Neural cell (in vitro differentiated cells): ENCODE results near the gene METTL15. TPM values are rescaled to one million over a fixed set of nuclear protein-coding genes. Genes with fewer than 3 reads are reported as not detected.

ENCODE experiments used
- H2AFZ ChIP-seq: fragments of 200-600, 300-800 bp; sonication (generic), shearing (Covaris generic); 2 replicates; pipeline ENCODE4 v1.6.0; 2014; ENCODE audit warnings: low read depth, mild to moderate bottlenecking, antibody characterized with exemption, low read length, moderate library complexity
- H3F3A ChIP-seq: fragments of 200-600 bp; shearing (Covaris generic); 2 replicates; pipeline ENCODE4 v1.6.1; 2016; ENCODE audit warnings: mild to moderate bottlenecking, moderate library complexity, mixed read lengths, antibody characterized with exemption, low read length; ENCODE audit not compliant: insufficient read depth, poor library complexity, severe bottlenecking
- H3K27ac ChIP-seq: fragments of 200-600, 300-800 bp; sonication (generic), shearing (Covaris generic); 2 replicates; pipeline ENCODE4 v1.5.1; 2014; ENCODE audit warnings: mild to moderate bottlenecking, low read length, moderate library complexity
- H3K27me3 ChIP-seq: fragments of 300-800, 200-600 bp; sonication (generic), shearing (Covaris generic); 2 replicates; pipeline ENCODE4 v1.6.0; 2014; ENCODE audit warnings: mild to moderate bottlenecking, low read depth, low read length, moderate library complexity; ENCODE audit not compliant: insufficient read depth
- H3K36me3 ChIP-seq: fragments of 300-800, 200-600 bp; sonication (generic), shearing (Covaris generic); 2 replicates; pipeline ENCODE4 v1.5.1; 2014; ENCODE audit warnings: mild to moderate bottlenecking, antibody characterized with exemption, low read length, moderate library complexity; ENCODE audit not compliant: insufficient read depth
- H3K4me2 ChIP-seq: fragments of 300-800, 200-600 bp; sonication (generic), shearing (Covaris generic); 2 replicates; pipeline ENCODE4 v1.6.0; 2014; ENCODE audit warnings: mild to moderate bottlenecking, low read length
- H3K4me3 ChIP-seq: fragments of 300-800, 200-600 bp; sonication (generic), shearing (Covaris generic); 2 replicates; pipeline ENCODE4 v1.5.1; 2014; ENCODE audit warnings: mild to moderate bottlenecking, low read length, moderate library complexity
- H3K79me2 ChIP-seq: fragments of 200-600 bp; shearing (Covaris generic); replicated peaks from 2 replicates; pipeline ENCODE4 v1.6.0; 2014; ENCODE audit warnings: mild to moderate bottlenecking, low read length, moderate library complexity; ENCODE audit not compliant: insufficient read depth
- H3K9ac ChIP-seq: fragments of 300-800, 200-600 bp; sonication (generic), shearing (Covaris generic); 2 replicates; pipeline ENCODE4 v1.6.1; 2016; ENCODE audit warnings: mild to moderate bottlenecking, low read length, mixed read lengths
- H3K9me2 ChIP-seq: fragments of 200-600 bp; shearing (Covaris generic); 2 replicates; pipeline ENCODE4 v1.6.1; 2016; ENCODE audit warnings: mild to moderate bottlenecking, low read length, mixed read lengths; ENCODE audit not compliant: insufficient read depth
- H3K9me3 ChIP-seq: fragments of 200-600, 300-800 bp; sonication (generic), shearing (Covaris generic); 2 replicates; pipeline ENCODE4 v1.6.1; 2016; ENCODE audit warnings: mild to moderate bottlenecking, mixed run types, low read length, moderate library complexity, mixed read lengths
- H4K20me1 ChIP-seq: fragments of 200-600 bp; shearing (Covaris generic); 2 replicates; pipeline ENCODE4 v1.6.1; 2016; ENCODE audit warnings: mild to moderate bottlenecking, mixed run types; ENCODE audit not compliant: insufficient read depth
- EP300 ChIP-seq: fragments of 450-650 bp; conservative IDR thresholded peaks from 2 replicates; pipeline ENCODE4 v1.6.1; 2014; ENCODE audit warnings: antibody characterized with exemption, mild to moderate bottlenecking, moderate library complexity; ENCODE audit not compliant: poor library complexity, severe bottlenecking
- EZH2 ChIP-seq: fragments of 200-600, 300-800 bp; shearing (Covaris generic), sonication (generic); IDR thresholded peaks from 2 replicates; pipeline ENCODE4 v1.6.1; 2014; ENCODE audit warnings: antibody characterized with exemption, low read length, borderline replicate concordance, mild to moderate bottlenecking; ENCODE audit not compliant: insufficient read depth, poor library complexity, severe bottlenecking
- MXI1 ChIP-seq: fragments of 450-650 bp; conservative IDR thresholded peaks from 2 replicates; pipeline ENCODE4 v1.6.1; 2014; ENCODE audit warnings: antibody characterized with exemption, mild to moderate bottlenecking; ENCODE audit not compliant: poor library complexity, severe bottlenecking
- POLR2AphosphoS5 ChIP-seq: IDR thresholded peaks from 2 replicates; pipeline ENCODE4 v1.6.1; 2012
- RAD21 ChIP-seq: fragments of 450-650 bp; conservative IDR thresholded peaks from 2 replicates; pipeline ENCODE4 v1.6.1; 2014; ENCODE audit warnings: antibody characterized with exemption, mild to moderate bottlenecking, moderate library complexity
- REST ChIP-seq: IDR thresholded peaks from 2 replicates; pipeline ENCODE4 v1.6.1; 2012; ENCODE audit warnings: borderline replicate concordance
- SMC3 ChIP-seq: fragments of 450-650 bp; conservative IDR thresholded peaks from 2 replicates; pipeline ENCODE4 v1.6.1; 2014; ENCODE audit warnings: antibody characterized with exemption, mild to moderate bottlenecking, moderate library complexity; ENCODE audit not compliant: poor library complexity
- TAF1 ChIP-seq: IDR thresholded peaks from 2 replicates; pipeline ENCODE4 v1.6.1; 2012; ENCODE audit warnings: low read depth
- polyA plus RNA-seq: library from polyadenylated mRNA; depleted of rRNA; stranded (reverse); fragments of >200 nt; gene quantifications from 2 replicates; pipeline ENCODE4 v1.2.3, GENCODE V29; 2014
- TF ChIP-seq, protein P1 (sequence below): fragments of 450-650 bp; IDR thresholded peaks from 2 replicates; pipeline ENCODE4 v1.5.1; 2014; ENCODE audit warnings: antibody characterized with exemption, mild to moderate bottlenecking, moderate library complexity; ENCODE audit not compliant: poor library complexity, severe bottlenecking

METTL15 gene
- polyA plus RNA-seq, 1 donor from 2014 or later: 6.6 TPM

DNA sequence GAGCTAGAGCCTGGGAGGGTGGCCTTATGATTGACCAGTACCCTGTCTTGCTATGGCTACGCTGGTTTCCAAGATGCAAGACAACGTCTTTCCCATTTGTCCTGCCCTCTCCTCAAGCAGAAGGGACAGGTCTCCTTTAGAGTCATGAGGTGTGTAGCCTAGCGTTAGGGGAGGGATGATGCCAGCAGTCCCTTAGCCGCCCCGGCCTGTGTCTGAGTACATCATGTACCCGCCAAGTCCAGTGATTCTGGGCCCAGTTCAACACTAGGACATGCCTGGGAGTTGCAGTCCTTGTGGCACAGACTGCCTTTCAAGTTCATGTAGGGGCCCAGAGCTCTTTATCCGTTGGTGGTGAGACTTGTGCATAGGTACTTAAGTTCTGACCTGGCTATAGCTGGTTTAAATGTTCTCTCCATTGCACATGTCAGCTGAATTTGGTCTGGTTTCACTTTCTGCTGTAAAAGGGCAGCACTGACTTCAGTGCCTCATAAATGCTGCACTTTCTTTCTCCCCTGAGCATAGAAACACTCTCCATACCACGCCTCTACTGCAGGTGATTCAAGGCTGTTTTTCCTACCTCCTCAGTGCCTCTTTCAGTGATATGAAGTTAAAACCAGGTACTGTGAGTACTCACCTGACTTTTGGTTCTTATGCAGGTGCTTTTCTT lies 151.1 kb downstream of the METTL15 start:
- Histone ChIP-seq H3K4me2 (no peak overlapping the region), H3K4me3 (no peak overlapping the region), H3K27me3 (no peaks in the 10 kb centered on the region), H4K20me1 (no peaks in the 10 kb centered on the region), H3K36me3 (no peaks in the 10 kb centered on the region), H3K27ac (no peak overlapping the region), H3F3A (no peaks in the 10 kb centered on the region), H3K79me2 (no peaks in the 10 kb centered on the region), H3K9me2 (no peaks in the 10 kb centered on the region), H3K9ac (no peak overlapping the region), H3K9me3 (no peaks in the 10 kb centered on the region), H2AFZ (no peak overlapping the region)
- no peak for TF ChIP-seq SMC3
- no peak for TF ChIP-seq POLR2AphosphoS5
- TF ChIP-seq, protein P1, sequence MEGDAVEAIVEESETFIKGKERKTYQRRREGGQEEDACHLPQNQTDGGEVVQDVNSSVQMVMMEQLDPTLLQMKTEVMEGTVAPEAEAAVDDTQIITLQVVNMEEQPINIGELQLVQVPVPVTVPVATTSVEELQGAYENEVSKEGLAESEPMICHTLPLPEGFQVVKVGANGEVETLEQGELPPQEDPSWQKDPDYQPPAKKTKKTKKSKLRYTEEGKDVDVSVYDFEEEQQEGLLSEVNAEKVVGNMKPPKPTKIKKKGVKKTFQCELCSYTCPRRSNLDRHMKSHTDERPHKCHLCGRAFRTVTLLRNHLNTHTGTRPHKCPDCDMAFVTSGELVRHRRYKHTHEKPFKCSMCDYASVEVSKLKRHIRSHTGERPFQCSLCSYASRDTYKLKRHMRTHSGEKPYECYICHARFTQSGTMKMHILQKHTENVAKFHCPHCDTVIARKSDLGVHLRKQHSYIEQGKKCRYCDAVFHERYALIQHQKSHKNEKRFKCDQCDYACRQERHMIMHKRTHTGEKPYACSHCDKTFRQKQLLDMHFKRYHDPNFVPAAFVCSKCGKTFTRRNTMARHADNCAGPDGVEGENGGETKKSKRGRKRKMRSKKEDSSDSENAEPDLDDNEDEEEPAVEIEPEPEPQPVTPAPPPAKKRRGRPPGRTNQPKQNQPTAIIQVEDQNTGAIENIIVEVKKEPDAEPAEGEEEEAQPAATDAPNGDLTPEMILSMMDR: no peak
- TF ChIP-seq RAD21: no peak
- no peak for TF ChIP-seq EZH2
- TF ChIP-seq TAF1: no peak
- no peak for TF ChIP-seq REST
- TF ChIP-seq MXI1: no peak
- TF ChIP-seq EP300: no peak

- no peak overlapping the region for H2AFZ ChIP-seq
- no peaks in the 10 kb centered on the region for H4K20me1 ChIP-seq
Measured at GRCh38 chr11:28268925-28269324, 160.7 kb downstream of the METTL15 start.

More at GRCh38 chr11:28268925-28269324, 160.7 kb downstream of the METTL15 start:
- Histone ChIP-seq H3K9ac (no peak overlapping the region), H3K27ac (no peak overlapping the region), H3K27me3 (no peaks in the 10 kb centered on the region), H3K9me2 (no peaks in the 10 kb centered on the region), H3K9me3 (no peaks in the 10 kb centered on the region), H3K36me3 (no peaks in the 10 kb centered on the region), H3K4me2 (no peak overlapping the region), H3F3A (no peaks in the 10 kb centered on the region), H3K79me2 (no peaks in the 10 kb centered on the region), H3K4me3 (no peak overlapping the region)
- TF ChIP-seq TAF1 (no peak), MXI1 (no peak), SMC3 (no peak), REST (no peak), RAD21 (no peak), EZH2 (no peak), EP300 (no peak), POLR2AphosphoS5 (no peak)
- TF ChIP-seq, protein P1: no peak
